K562 (cell line): ENCODE data around the gene DDX43. TPM values are rescaled to one million over a fixed set of nuclear protein-coding genes. Genes with fewer than 3 reads are reported as not detected.

Experiments
- ATAC-seq: fragments of 200-7000 bp; cut with Tn5 transposase; 3 replicates; pipeline ENCODE4 v1.9.1; 2020; ENCODE audit warnings: moderate library complexity
- BruUV-seq: library from RNA; stranded (reverse); fragments of 400-500 nt; replicated peaks from 2 replicates; lab custom pipeline; 2021; lab: Mats Ljungman, UMichigan
- CTCF ChIA-PET: fragments of 300-600 bp; formaldehyde crosslinking; extraction: SDS; loops from one replicate; lab custom pipeline; 2021; ENCODE audit warnings: low intra/inter-chr PET ratio; lab: Yijun Ruan, JAX
- POLR2A ChIA-PET: fragments of 300-600, 350-650 bp; sonication (Branson Sonifier 250); formaldehyde crosslinking; extraction: SDS; loops from one replicate; lab custom pipeline; 2021; ENCODE audit warnings: antibody characterized with exemption, inconsistent platforms; lab: Yijun Ruan, JAX
- DNase-seq, 4 experiments: peaks; one replicate each; pipeline versions ENCODE4 v3.0.0 to v3.0.0-alpha.2; 2011 to 2018; ENCODE audit warnings: low spot score in 3 of 4, mixed read lengths in 3 of 4; ENCODE audit errors: extremely low read depth in 1 of 4
- FAIRE-seq: peaks from 2 replicates; lab custom pipeline; 2011; peaks lifted over from hg19 to GRCh38; lab: Jason Lieb, UNC
- H2AFZ ChIP-seq: 2 replicates; pipeline ENCODE4 v1.6.0; 2011; ENCODE audit warnings: low read depth, low read length, control low read depth, inconsistent platforms
- H3K27ac ChIP-seq: fragments of 200-600 bp; 3 replicates; pipeline ENCODE4 v1.8.0; 2011; ENCODE audit warnings: low read depth, mild to moderate bottlenecking, control low read depth, inconsistent platforms, low read length, moderate library complexity, mixed read lengths; ENCODE audit errors: extremely low read depth
- H3K27me3 ChIP-seq, 2 experiments: fragments of 300-600 bp in 1 of 2; 2 replicates in 1 of 2; 3 replicates in 1 of 2; pipeline versions ENCODE4 v1.6.0 to v1.8.0; 2011; ENCODE audit warnings: inconsistent platforms in 2 of 2, low read length in 2 of 2, mild to moderate bottlenecking in 1 of 2, mixed read lengths in 1 of 2, moderate library complexity in 1 of 2; ENCODE audit not compliant: control insufficient read depth in 2 of 2, insufficient read depth in 2 of 2
- H3K36me3 ChIP-seq: fragments of 300-600 bp; 3 replicates; pipeline ENCODE4 v1.8.0; 2011; ENCODE audit warnings: mild to moderate bottlenecking, low read length, inconsistent platforms; ENCODE audit not compliant: control insufficient read depth, insufficient read depth
- H3K4me1 ChIP-seq, 2 experiments: fragments of 200-600 bp in 1 of 2; replicated peaks in 1 of 2; 2 replicates in 1 of 2; 3 replicates in 1 of 2; pipeline versions ENCODE4 v1.5.1 to v1.8.0; 2011; ENCODE audit warnings: inconsistent platforms in 2 of 2, low read length in 2 of 2, mild to moderate bottlenecking in 1 of 2, mixed read lengths in 1 of 2, moderate library complexity in 1 of 2; ENCODE audit not compliant: control insufficient read depth in 2 of 2, insufficient read depth in 2 of 2
- H3K4me2 ChIP-seq: 2 replicates; pipeline ENCODE4 v1.6.1; 2011; ENCODE audit warnings: low read length, control low read depth, inconsistent platforms, mixed read lengths; ENCODE audit not compliant: insufficient read depth
- H3K4me3 ChIP-seq: fragments of 200-600 bp; sonication (generic), shearing (Covaris generic); 2 replicates; pipeline ENCODE4 v1.5.1; 2016; ENCODE audit warnings: control low read depth, inconsistent platforms
- H3K79me2 ChIP-seq: fragments of 200-600 bp; 3 replicates; pipeline ENCODE4 v1.8.0; 2011; ENCODE audit warnings: low read length, inconsistent platforms; ENCODE audit not compliant: control insufficient read depth, insufficient read depth
- H3K9ac ChIP-seq, 2 experiments: 2 replicates each; pipeline versions ENCODE4 v1.6.0 to v1.6.1; 2011; ENCODE audit warnings: low read depth in 2 of 2, low read length in 2 of 2, control low read depth in 1 of 2, inconsistent platforms in 1 of 2, mild to moderate bottlenecking in 1 of 2, mixed read lengths in 1 of 2; ENCODE audit not compliant: insufficient read depth in 1 of 2
- H3K9me1 ChIP-seq: one replicate; pipeline ENCODE4 v1.6.0; 2011; ENCODE audit warnings: inconsistent platforms, mild to moderate bottlenecking, low read length, moderate library complexity; ENCODE audit not compliant: control insufficient read depth, insufficient read depth
- H3K9me3 ChIP-seq: replicated peaks from 2 replicates; pipeline ENCODE4 v1.5.1; 2011; ENCODE audit warnings: low read depth, low read length, inconsistent platforms; ENCODE audit not compliant: control insufficient read depth, insufficient read depth
- H4K20me1 ChIP-seq: replicated peaks from 2 replicates; pipeline ENCODE4 v1.6.1; 2011; ENCODE audit warnings: low read length, inconsistent platforms, mixed read lengths; ENCODE audit not compliant: control insufficient read depth, insufficient read depth
- CEBPG ChIP-seq, 3 experiments: fragments of 200-800 bp in 1 of 3; sonication (Bioruptor generic) in 1 of 3; sonication (generic) in 1 of 3; formaldehyde crosslinking in 1 of 3; IDR thresholded peaks in 2 of 3; conservative IDR thresholded peaks in 1 of 3; 2 replicates each; pipeline versions ENCODE4 v1.6.1 to v1.8.0; 2016 to 2022; ENCODE audit warnings: missing compliant biosample characterization in 2 of 3, missing genetic modification characterization in 2 of 3, mild to moderate bottlenecking in 1 of 3, missing genetic modification reagents in 1 of 3
- CREB5 ChIP-seq: fragments of 250-450 bp; sonication (Bioruptor Pico); IDR thresholded peaks from 2 replicates; pipeline ENCODE4 v1.5.0; 2020; ENCODE audit warnings: mild to moderate bottlenecking
- CSDE1 ChIP-seq, 2 experiments: fragments of 450-650 bp; IDR thresholded peaks; 2 replicates each; pipeline ENCODE4 v1.6.1; 2016; ENCODE audit warnings: mild to moderate bottlenecking in 1 of 2
- DACH1 ChIP-seq: fragments of 450-650 bp; IDR thresholded peaks from 2 replicates; pipeline ENCODE4 v1.6.1; 2018; ENCODE audit not compliant: partially characterized antibody
- E2F8 ChIP-seq: fragments of 450-650 bp; IDR thresholded peaks from 2 replicates; pipeline ENCODE4 v1.7.1; 2018; ENCODE audit warnings: mild to moderate bottlenecking, low read depth; ENCODE audit not compliant: partially characterized antibody
- FOXP4 ChIP-seq: sonication (generic); formaldehyde crosslinking; IDR thresholded peaks from 2 replicates; pipeline ENCODE4 v1.8.0; 2022; ENCODE audit warnings: mild to moderate bottlenecking, missing genetic modification reagents, borderline replicate concordance
- GABPB2 ChIP-seq: fragments of 250-450 bp; sonication (Bioruptor Pico); conservative IDR thresholded peaks from 2 replicates; pipeline ENCODE4 v1.5.1; 2021; ENCODE audit warnings: mild to moderate bottlenecking
- MAFF ChIP-seq: IDR thresholded peaks from 2 replicates; pipeline ENCODE4 v1.6.1; 2012; ENCODE audit warnings: low read length, improper control_type of control experiment
- MEIS2 ChIP-seq: fragments of 450-650 bp; IDR thresholded peaks from 2 replicates; pipeline ENCODE4 v1.6.1; 2014; ENCODE audit warnings: mild to moderate bottlenecking; ENCODE audit not compliant: partially characterized antibody
- POLR3G ChIP-seq: IDR thresholded peaks from 2 replicates; pipeline ENCODE4 v1.6.1; 2011; ENCODE audit not compliant: insufficient read length, insufficient replicate concordance; ENCODE audit errors: extremely low read depth
- THRA ChIP-seq: fragments of 450-650 bp; IDR thresholded peaks from 2 replicates; pipeline ENCODE4 v1.6.1; 2017; ENCODE audit warnings: mild to moderate bottlenecking, moderate library complexity
- ZBTB33 ChIP-seq: sonication (generic); formaldehyde crosslinking; IDR thresholded peaks from 2 replicates; pipeline ENCODE4 v1.8.1; 2023; ENCODE audit warnings: mild to moderate bottlenecking, missing genetic modification reagents
- WGBS: fragments of 100-300 bp; shearing (Covaris generic); methylation state at CpG from one replicate; pipeline ENCODE4 v1.1.6; 2016; ENCODE audit warnings: low coverage, mixed read lengths; ENCODE audit not compliant: insufficient coverage; ENCODE audit errors: missing lambda C conversion rate; 5-methylcytosine and 5-hydroxymethylcytosine counted together
- in situ Hi-C: fragments of 300-500 bp; cut with MboI; formaldehyde crosslinking; loops from 4 replicates; pipeline ENCODE4 v1.15.0; 2018; ENCODE audit warnings: inconsistent platforms, mixed read lengths
- intact Hi-C: fragments of 100-400 bp; cut with micrococcal nuclease; formaldehyde crosslinking; loops from 2 replicates; pipeline ENCODE4 v1.14.2; 2022
- polyA plus RNA-seq, 8 experiments: library from polyadenylated mRNA; depleted of rRNA in 4 of 8; stranded (reverse) in 5 of 8; unstranded in 3 of 8; fragments of >200 nt; fragmentation: Nextera tagmentation in 2 of 8; fragmentation: Illumina TruSeq in 1 of 8; extraction: Ambion mirVana in 2 of 8; extraction: Trizol in 1 of 8; gene quantifications; 2 replicates each; pipeline versions ENCODE4 v1.2.1 to v1.2.3, GENCODE V29; 2011 to 2014; ENCODE audit warnings: inconsistent platforms in 1 of 8, missing spikeins in 1 of 8
- total RNA-seq, 7 experiments: library from RNA; depleted of rRNA in 6 of 7; stranded (reverse); fragments of >200 nt in 6 of 7; fragmentation: Illumina TruSeq in 2 of 7; extraction: Trizol in 2 of 7; gene quantifications; 2 replicates each; pipeline versions ENCODE4 v1.2.1 to v1.2.3, GENCODE V29; 2011 to 2021; ENCODE audit warnings: low replicate concordance in 1 of 7

Gene DDX43
- total and polyA plus RNA-seq, 9 of the 15 experiments (the other 6 are each of a cell fraction or from before 2014, with no cell fraction given), result 0.07 to 0.88 (median 0.25) TPM

GRCh38 chr6:73413102-73413501 is 18.5 kb downstream of the DDX43 start:
- FAIRE-seq (no peak), ATAC-seq (no peak), DNase-seq (no peak)
- Histone ChIP-seq H3K4me3 (no peak overlapping the region), H3K4me2 (no peak overlapping the region), H2AFZ (no peak overlapping the region; the same call in 1 of the 2 replicates), H3K9me3 (no peaks in the 10 kb centered on the region), H3K27me3 (no peaks in the 10 kb centered on the region), H3K9ac (no peak overlapping the region), H4K20me1 (no peaks in the 10 kb centered on the region), H3K27ac (no peak overlapping the region), H3K79me2 (no peaks in the 10 kb centered on the region), H3K9me1 (no peaks in the 10 kb centered on the region), H3K36me3 (no peaks in the 10 kb centered on the region), H3K4me1 (peaks cover 2 to 8% of the 10 kb centered on the region in 2 experiments; a peak in 3 of 5 replicates)
- in situ Hi-C loops, result no loop called here
- 90% methylated on average over 3 of the region's 3 CpGs for WGBS
- POLR2A ChIA-PET, result interaction anchor here (0.9 kb wide), 1 partner anchor 24 kb away, joined by 3 read pairs; no protein-coding TSS in a partner anchor
- intact Hi-C loops, result no loop called here
- no TSS peak for BruUV-seq
- CTCF ChIA-PET, result no interaction called here
- TF ChIP-seq ZBTB33 (CRISPR knock-in tag) (peak; percentile 64), POLR3G (no peak), MAFF (no peak), MEIS2 (no peak), FOXP4 (0 out of 2 replicates have a peak, but pooled peaks have one; percentile 21), THRA (no peak), E2F8 (no peak), CEBPG (CRISPR knock-in tag; IDR thresholded peaks at IDR 0.05) (no peak), CEBPG (tag; conservative IDR thresholded peaks at IDR 0.05 in 1 of 2, IDR thresholded peaks at IDR 0.05 in 1 of 2) (no peak), DACH1 (peak; percentile 68), CREB5 (CRISPR knock-in tag) (no peak), CSDE1 (IDR thresholded peaks at IDR 0.05) (no peak), GABPB2 (CRISPR knock-in tag) (no peak)
